Measurements from ENCODE around the gene WDR75.

The WDR75 gene

GRCh38 chr2:189498205-189498604 lies 56.9 kb downstream of the WDR75 start:
- DNase-seq (ENCODE audit: low read depth in 1 of 2, low spot score in 1 of 2): no peak

- DNase-seq (ENCODE audit: low read depth in 1 of 2, low spot score in 1 of 2): no peak
These were observed 57.9 kb downstream of the WDR75 start for GRCh38 chr2:189499137-189499536.

- DNase-seq (ENCODE audit: low read depth in 1 of 2, low spot score in 1 of 2): no peak
These were observed 59.3 kb downstream of the WDR75 start for GRCh38 chr2:189500456-189501160.

GRCh38 chr2:189501487-189501886 lies 60.2 kb downstream of the WDR75 start:
- no peak for DNase-seq (ENCODE audit: low read depth in 1 of 2, low spot score in 1 of 2)

- no peak for DNase-seq (ENCODE audit: low read depth in 1 of 2, low spot score in 1 of 2)
These were observed 61.4 kb downstream of the WDR75 start for GRCh38 chr2:189502714-189503113.

- DNase-seq (ENCODE audit: low read depth in 1 of 2, low spot score in 1 of 2): no peak
These were observed 63.0 kb downstream of the WDR75 start for GRCh38 chr2:189504238-189504637.

- DNase-seq (ENCODE audit: low read depth in 1 of 2, low spot score in 1 of 2): no peak
These were observed 64.2 kb downstream of the WDR75 start for GRCh38 chr2:189505492-189505891.

- DNase-seq (ENCODE audit: low read depth in 1 of 2, low spot score in 1 of 2): peak in 1 of 2 donors; percentile 0
These were observed 65.3 kb downstream of the WDR75 start for GRCh38 chr2:189506514-189506976.

- no peak for DNase-seq (ENCODE audit: low read depth in 1 of 2, low spot score in 1 of 2)
These were observed 70.1 kb downstream of the WDR75 start for GRCh38 chr2:189511210-189511959.

- DNase-seq (ENCODE audit: low read depth in 1 of 2, low spot score in 1 of 2): no peak
These were observed 70.7 kb downstream of the WDR75 start for GRCh38 chr2:189511960-189512319.

- no peak for DNase-seq (ENCODE audit: low read depth in 1 of 2, low spot score in 1 of 2)
These were observed 71.6 kb downstream of the WDR75 start for GRCh38 chr2:189512879-189513278.

GRCh38 chr2:189514104-189514503 lies 72.8 kb downstream of the WDR75 start:
- DNase-seq (ENCODE audit: low read depth in 1 of 2, low spot score in 1 of 2): no peak

GRCh38 chr2:189515264-189515663 lies 74.0 kb downstream of the WDR75 start:
- DNase-seq (ENCODE audit: low read depth in 1 of 2, low spot score in 1 of 2): no peak

GRCh38 chr2:189516546-189516945 lies 75.3 kb downstream of the WDR75 start:
- no peak for DNase-seq (ENCODE audit: low read depth in 1 of 2, low spot score in 1 of 2)

GRCh38 chr2:189517847-189518535 lies 76.7 kb downstream of the WDR75 start:
- no peak for DNase-seq (ENCODE audit: low read depth in 1 of 2, low spot score in 1 of 2)

- no peak for DNase-seq (ENCODE audit: low read depth in 1 of 2, low spot score in 1 of 2)
These were observed 78.5 kb downstream of the WDR75 start for GRCh38 chr2:189519631-189520387.

GRCh38 chr2:189521699-189522434 lies 80.6 kb downstream of the WDR75 start:
- DNase-seq (ENCODE audit: low read depth in 1 of 2, low spot score in 1 of 2): no peak

GRCh38 chr2:189522435-189523151 lies 81.3 kb downstream of the WDR75 start:
- no peak for DNase-seq (ENCODE audit: low read depth in 1 of 2, low spot score in 1 of 2)

GRCh38 chr2:189524746-189525145 lies 83.5 kb downstream of the WDR75 start:
- DNase-seq (ENCODE audit: low read depth in 1 of 2, low spot score in 1 of 2): no peak
